HG03095 (cell line): ENCODE data around the gene RETREG2.
"Not testable (repeated sequence)": the region's sequence is repeated elsewhere in the genome, so short reads cannot be mapped to it uniquely, and the experiment has no call there.

Experiments
- ATAC-seq: cut with Tn5 transposase; IDR thresholded peaks from one replicate; pipeline ENCODE4 v1.9.1; 2021; ENCODE audit warnings: moderate library complexity; ENCODE audit not compliant: unreplicated experiment

The RETREG2 gene

DNA sequence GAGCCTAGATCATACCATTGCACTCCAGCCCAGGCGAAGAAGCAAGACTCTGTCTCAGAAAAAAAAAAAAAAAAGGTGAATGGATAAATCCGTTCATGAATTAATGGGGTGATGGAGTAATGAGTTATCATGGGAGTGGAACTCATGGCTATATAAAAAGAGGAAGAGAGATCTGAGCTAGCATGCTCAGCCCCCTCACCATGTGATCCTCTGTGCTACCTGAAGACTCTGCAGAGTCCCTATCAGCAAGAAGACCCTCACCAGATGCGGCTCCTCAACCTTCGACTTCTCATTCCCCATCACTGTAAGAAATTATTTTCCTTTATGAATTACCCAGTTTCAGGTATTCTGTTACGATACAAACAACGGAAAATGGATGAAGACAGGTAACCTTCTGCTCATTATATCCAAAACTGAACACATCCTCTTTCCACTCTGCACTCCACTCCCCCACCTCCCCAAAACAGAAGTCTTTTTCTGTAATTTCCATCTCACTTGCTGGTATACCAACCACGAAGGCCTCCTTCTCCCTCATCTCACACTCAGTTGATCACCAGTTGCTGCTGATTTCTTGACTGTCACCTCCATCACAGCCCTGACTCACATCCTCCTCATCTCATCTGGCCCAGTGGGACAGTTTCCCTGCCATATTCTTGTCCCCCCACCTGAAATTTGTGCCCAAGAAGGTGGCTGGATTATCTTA, 8.8 kb downstream of the RETREG2 start:
- no peak for ATAC-seq

DNA sequence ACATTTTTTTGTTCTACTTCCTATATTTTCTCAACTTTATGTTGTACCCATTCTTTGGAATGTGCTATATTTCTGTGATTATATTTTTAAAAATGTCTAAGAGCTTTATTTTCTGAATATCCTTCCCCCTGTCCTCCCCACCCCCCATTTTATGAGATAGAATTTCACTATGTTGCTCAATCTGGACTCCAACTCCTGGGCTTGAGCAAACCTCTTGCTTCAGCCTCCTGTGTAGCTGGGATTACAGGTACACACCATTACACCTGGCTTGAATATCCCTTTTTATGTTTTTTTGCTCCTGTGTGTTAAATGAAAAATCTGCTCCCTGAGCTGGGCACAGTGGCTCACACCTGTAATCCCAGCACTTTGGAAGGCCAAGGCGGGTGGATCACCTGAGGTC, 19.3 kb downstream of the RETREG2 start:
- no peak for ATAC-seq

DNA sequence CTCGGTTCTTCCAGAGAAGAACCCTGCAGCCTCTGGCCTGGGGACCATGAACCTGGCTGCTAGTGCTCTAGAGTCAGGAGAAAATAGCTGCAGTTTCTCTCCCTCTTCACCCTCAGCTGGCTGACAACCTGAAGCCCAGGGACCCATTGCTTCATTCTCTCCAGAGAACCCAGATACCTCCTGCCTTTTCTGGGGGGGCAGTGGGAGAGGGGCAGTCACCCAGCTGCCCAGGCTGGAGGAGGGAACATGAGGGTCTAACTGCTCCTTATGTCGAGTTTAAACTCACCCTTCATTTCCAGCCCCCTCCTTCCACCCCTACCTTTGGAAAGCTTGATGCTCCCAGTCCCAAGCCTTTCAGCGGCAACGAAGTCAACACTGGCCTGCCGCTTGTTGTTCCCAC, 20.9 kb downstream of the RETREG2 start:
- no peak for ATAC-seq

DNA sequence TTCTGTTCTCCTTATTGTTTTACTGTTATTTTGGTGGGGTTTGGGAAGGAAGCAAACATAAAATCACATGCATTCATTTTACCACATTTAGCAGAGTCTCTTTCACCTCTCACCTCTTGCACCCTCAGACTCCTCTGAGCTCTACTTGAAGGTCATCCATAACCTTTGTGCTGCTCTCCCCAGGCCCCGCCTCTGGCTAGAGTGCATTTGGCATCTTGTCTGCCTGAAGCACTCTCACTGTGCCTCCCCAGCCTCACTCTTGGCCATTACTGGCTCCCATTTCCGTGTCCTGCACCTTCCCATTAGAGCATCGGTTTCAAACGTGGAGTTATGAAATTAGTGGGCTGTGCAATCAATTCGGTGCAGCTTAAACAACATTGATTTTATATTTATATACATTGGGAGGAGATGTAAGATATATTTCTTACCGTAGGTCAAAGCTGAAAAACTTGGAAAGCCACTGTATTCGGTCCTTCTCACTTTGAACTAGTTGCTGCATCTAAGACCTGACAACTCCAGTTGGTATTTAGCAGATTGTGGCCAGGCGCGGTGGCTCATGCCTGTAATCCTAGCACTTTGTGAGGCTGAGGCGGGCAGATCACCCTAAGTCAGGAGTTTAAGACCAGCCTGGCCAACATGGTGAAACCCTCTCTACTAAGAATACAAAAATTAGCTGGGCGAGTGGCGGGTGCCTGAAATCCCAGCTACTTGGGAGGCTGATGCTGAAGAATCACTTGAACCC, 21.6 kb downstream of the RETREG2 start:
- no peak for ATAC-seq

DNA sequence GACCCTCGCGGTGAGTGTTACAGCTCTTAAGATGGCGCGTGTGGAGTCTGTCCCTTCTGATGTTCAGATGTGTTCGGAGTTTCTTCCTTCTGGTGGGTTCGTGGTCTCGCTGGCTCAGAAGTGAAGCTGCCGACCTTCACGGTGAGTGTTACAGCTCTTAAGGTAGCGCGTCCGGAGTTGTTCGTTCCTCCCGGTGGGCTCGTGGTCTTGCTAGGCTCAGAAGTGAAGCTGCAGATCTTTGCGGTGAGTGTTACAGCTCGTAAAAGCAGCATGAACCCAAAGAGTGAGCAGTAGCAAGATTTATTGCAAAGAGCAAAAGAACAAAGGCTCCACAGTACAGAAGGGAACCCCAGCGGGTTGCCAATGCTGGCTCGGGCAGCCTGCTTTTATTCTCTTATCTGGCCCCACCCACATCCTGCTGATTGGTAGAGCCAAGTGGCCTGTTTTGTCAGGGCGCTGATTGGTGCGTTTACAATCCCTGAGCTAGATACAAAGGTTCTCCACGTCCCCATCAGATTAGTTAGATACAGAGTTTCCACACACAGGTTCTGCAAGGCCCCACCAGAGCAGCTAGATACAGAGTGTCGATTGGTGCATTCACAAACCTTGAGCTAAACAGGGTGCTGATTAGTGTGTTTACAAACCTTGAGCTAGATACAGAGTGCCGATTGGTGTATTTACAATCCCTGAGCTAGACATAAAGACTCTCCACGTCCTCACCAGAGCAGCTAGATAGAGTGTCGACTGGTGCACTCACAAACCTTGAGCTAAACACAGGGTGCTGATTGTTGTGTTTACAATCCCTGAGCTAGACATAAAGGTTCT, 22.6 kb downstream of the RETREG2 start:
- not testable (repeated sequence) for ATAC-seq

DNA sequence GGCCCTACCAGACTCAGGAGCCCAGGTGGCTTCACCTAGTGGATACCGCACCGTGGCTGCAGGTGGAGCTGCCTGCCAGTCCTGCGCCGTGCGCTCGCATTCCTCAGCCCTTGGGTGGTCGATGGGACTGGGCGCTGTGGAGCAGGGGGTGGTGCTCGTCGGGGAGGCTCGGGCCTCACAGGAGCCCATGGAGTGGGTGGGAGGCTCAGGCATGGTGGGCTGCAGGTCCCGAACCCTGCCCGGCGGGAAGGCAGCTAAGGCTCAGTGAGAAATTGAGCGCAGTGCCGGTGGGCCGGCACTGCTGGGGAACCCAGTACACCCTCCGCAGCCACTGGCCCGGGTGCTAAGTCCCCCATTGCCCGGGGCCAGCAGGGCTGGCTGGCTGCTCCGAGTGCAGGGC, 23.3 kb downstream of the RETREG2 start:
- ATAC-seq, result not testable (repeated sequence)

DNA sequence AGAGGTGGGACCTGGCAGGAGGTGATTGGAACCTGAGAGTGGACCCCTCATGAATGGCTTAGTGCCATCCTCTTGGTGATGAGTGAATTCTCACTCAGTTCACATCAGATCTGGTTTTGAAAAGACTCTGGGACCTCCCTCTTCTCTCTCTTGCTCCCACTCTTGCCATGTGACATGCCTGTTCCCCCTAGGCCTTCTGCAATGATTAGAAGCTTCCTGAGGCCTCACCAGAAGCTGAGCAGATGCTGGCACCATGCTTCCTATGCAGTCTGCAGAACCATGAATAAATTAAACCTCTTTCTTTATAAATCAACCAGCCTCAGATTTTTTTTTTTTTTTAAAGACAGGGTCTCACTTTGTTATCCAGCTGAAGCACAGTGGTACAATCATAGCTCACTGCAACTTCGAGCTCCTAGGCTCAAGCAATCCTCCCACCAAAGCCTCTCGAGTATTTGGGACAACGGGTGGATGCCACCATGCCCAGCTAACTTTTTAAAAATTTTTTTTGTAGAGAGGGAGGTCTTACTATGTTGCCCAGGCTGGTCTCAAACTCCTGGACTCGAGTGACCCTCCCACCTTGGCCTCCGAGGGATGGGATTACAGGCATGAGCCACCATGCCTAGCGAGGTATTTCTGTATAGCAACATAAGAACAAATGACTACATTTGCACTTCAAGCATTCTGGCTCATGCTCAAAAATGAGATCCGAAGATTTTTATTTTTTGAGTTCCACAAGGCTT, 26.5 kb downstream of the RETREG2 start:
- ATAC-seq, result no peak

DNA sequence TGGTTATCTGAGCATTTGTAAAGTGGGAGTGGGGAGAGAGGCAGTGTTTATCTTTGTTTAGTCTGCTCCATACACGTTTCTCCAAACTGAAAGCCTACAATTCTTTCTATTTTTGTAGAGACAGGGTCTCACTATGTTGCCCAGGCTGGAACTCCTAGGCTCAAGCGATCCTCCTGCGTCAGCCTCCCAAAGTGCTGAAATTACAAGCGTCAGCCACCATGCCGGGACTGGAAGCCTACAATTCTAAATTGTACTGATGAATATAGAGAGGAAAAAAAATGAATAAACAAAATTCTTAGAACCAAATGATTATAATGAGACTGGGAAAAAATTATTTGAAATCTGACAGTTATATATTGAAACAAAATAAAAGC, 27.1 kb downstream of the RETREG2 start:
- no peak for ATAC-seq

DNA sequence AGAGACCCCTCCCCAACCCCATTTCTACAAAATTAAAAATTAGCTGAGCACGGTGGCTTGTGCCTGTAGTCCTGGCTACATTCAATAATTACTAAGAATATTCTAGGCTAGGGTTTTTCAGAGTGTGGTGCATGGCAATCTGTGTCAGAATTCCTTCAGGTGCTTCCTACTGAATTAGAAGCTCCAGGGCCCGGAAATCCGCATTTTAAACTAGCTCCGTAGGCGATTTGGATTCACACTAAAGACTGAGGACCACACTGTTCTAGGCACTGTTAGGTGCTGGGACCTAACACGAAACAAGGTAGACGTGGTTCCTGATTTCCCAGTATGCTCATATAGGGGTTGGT, 27.9 kb downstream of the RETREG2 start:
- ATAC-seq, result peak; percentile 16

DNA sequence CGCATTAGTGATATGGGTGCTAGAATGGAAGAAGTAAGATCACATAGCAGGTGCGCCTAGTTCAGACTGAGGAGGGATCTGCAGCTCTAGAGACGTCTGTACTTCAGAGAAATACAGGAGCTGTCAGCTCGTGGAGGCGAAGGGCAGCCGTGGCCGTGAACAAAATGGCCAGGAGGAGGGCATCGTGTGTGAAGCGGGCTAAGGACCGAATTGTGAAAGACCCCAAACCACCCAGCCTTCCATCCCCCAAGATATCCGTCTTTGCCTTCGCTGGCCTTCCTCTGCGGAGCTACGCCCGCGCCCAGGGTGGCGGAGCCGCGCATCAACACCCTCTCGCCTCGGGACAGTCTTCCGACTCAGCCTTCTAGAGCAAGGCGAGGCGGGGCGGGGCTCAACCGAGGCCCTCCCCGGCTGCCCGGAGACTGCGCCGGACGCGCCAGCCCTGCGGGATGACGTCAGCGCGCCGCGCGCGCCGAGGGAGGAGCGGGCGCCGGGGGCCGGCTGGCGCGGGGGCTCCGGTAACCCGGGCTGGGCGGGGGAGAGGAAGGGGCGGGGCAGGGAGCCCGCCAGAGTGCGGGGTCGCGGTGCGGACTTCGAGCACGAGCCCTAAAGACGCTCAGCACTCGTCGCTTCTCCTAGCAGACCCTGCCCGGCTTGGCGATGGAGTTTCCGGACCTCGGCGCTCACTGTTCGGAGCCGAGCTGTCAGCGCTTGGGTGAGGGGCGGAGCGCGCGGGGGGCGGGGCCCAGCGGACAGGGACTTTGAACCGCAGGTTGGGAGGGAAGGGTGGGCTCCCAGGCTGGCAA, 28.5 kb downstream of the RETREG2 start, which contains the start of gene ZFAND2B:
Gene ZFAND2B, plus strand, starts transcription at position 455 of the 806 bp plus-strand sequence. Its CDS starts 206 bp downstream, at position 661.
- ATAC-seq, result peak; percentile 96

DNA sequence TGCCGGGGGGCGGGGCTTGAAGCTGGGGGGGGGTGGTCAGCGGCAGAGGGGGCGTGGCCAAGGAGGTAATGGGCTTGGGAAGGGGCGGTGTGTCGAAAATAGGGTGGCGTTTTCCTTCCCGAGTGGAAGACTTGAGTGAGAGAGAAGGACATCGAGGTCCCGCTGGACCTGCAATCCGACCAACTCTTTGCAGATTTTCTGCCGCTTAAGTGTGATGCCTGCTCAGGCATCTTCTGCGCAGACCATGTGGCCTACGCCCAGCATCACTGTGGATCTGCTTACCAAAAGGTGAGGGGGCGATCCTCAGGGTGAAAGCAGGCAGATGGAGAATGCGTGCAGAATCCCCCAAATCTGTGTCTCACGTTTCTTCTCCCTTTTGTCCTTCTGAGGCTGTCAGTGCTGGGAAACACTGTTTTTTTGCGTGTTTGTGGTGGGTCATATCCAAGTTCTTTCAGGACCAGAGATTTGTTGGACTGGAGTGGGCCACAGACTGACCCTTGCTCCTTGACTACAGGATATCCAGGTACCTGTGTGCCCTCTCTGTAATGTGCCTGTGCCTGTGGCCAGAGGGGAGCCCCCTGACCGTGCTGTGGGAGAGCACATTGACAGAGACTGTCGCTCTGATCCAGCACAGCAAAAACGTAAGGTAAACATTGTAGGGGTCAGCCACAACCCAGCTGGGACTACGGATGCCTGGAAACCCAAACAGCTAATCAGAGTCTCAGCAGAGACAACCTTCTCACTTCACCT, 29.2 kb downstream of the RETREG2 start:
- no peak for ATAC-seq

DNA sequence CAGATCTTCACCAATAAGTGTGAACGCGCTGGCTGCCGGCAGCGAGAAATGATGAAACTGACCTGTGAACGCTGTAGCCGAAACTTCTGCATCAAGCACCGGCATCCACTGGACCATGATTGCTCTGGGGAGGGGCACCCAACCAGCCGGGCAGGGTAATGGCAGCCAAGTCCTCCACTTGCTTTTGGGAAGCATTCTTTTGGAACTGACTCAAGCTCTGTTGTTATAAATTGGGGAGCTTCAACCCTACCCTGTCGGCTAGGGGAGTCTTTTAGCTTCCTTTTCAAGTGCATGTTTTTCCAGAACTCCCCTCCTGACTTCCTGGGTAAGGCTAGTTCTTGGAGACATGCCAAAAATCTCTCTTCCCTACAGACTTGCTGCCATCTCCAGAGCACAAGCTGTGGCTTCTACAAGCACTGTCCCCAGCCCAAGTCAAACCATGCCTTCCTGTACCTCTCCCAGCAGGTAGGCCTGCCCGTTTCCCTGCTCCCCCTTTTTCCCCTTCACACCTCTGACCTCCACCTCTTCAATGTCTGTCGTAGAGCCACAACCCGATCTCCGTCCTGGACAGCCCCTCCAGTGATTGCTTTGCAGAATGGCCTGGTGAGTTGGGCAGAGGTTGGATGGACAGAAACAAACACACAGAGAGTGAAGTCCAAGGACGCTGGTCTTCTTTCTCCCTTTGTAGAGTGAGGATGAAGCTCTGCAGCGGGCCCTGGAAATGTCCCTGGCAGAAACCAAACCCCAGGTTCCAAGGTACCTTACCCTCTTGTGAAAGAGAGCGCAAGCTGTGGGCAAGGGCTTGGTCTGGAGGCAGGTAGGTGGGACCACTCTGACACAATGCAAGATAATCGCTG, 30.0 kb downstream of the RETREG2 start:
- ATAC-seq, result no peak

DNA sequence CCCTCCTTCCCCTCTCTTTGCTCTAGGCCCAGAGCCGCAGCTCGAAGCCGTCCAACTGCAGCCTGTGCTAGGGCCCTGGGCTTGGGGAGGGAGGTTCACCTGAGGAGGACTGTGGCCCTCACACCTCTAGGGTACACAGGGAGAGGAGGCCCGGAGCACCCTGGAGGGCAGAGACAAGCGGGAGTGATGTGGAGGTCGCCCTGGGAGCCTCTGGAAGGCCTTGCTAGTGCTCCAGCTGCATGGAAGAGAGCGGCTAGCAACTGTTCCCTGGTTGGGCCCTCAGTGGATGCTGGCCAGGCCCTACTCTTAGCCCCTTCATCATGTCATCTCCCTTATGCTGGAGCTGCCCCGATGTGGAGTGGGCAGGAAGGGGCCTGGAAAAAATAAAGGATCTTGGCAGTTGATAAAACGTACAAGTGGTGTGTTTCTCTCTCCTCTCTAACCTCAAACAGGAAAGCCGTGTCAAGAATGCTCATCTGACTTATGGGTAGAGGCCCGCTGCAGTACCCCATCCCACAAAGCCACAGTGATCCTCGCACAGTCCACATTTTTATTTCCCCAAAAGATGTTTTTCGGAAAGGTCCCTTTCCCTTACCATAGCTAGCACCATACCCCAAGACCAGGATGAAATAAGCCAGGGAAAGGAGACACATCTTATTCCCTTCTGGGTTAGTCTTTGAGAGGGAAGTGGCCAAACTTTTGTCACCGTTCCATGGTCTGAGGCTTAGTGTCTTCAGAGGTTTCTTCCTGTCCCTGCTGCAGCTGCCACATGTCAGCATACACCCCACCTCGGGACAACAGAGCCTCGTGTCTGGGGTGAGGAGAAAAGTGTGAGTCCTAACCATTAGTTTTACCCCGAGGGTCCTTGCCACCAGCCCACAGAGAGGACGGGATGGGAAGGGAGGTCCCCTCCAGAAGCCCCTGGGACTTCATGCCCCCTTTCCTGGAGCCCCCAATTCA, 31.4 kb downstream of the RETREG2 start:
- no peak for ATAC-seq

DNA sequence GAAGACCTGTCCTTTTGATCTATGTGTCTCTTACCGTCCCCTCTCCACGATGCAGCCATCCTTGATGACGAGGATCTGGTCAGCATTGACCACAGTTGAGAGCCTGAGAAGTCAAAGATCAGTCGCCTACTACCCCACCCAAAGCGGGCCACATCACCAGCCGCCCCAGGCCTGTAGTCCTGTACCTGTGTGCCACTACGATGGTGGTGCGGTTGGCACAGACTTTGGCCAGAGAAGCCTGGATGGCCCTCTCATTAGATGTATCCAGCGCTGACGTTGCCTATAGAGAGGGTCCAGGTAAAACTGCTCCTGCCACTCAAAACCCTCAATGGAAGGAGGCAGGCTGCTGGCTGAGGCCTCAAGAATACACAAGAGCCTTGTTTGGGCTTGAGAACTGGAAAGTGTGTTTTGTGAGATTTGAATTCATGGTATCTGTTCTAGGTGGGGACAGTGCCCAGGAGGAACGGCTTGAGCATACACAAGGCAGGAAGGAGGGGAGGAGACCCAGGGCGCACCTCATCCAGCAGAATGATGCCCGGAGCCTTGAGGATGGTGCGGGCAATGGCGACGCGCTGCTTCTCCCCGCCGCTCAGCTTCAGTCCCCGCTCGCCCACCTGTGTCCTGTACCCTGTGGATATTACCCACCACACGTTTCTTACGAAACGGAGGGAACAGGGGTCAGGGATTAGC, 32.3 kb downstream of the RETREG2 start:
- no peak for ATAC-seq

DNA sequence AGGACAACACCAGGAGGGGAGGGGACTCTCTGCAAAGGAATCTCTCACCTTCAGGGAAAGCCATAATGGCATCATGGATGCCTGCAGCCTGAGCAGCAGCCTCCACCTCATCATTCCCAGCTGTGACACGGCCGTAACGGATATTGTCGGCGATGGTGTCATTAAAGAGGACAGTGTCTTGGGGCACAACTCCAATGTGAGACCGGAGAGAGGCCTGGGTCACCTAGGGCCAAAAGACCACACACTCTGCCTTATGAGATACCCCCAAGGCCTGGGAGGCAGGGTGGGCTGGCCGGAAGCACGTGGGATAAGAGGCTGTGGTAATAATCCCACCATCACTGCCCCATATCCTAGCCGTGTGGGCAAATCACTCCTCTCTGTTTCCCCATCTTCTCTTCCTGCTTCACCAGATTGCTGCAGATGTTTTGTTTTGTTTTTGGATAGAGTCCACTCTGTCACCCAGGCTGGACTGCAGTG, 32.8 kb downstream of the RETREG2 start:
- ATAC-seq, result no peak

DNA sequence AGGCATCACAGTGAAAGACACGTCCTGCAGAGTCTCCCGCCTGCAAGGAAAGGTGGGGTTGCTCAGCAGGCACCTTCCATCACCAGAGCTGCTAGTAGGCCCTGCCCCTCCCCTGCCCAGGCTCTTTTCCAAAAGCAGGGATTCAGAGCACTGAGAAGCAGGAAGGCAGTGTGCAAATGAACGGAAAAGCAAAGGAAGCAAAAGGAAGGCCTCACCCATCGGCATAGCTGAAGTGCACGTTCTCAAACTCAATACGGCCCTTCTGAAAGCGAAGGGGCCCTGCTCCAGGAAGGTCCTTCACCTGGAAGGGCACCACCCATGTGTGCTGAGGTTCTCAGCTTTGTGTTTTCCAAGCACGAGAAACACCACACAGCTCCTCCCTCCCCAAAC, 34.9 kb downstream of the RETREG2 start:
- ATAC-seq, result no peak
